PC-9 (cell line): Measurements from ENCODE around the gene SP140L.

ENCODE experiments used
- CTCF ChIP-seq: fragments of 200-600 bp; sonication (generic); conservative IDR thresholded peaks from 2 replicates; pipeline ENCODE4 v1.6.1; 2017; ENCODE audit warnings: mixed run types, antibody characterized with exemption, mild to moderate bottlenecking, moderate library complexity
- EZH2 ChIP-seq: fragments of 200-600 bp; sonication (generic); IDR thresholded peaks from 2 replicates; pipeline ENCODE4 v1.8.0; 2017; ENCODE audit warnings: antibody characterized with exemption, low read depth

GRCh38 chr2:230434677-230435324 lies 107.8 kb downstream of the SP140L start:
- TF ChIP-seq CTCF (no peak), EZH2 (no peak)
